C1 segment of cervical spinal cord (tissue), 14 donors: ENCODE results near the gene CCIN.

ENCODE experiments used
- DNase-seq, 14 donors: peaks; one replicate each; lab custom pipeline; 2025; lab: John Stamatoyannopoulos, UW

CCIN gene

GRCh38 chr9:36140086-36141084, 28.8 kb upstream of the CCIN start:
- no peak for DNase-seq

- DNase-seq, result peak in 4 of 14 donors; percentile 18 to 49 (median 35)
These were observed 27.9 kb upstream of the CCIN start for GRCh38 chr9:36141288-36141687.

- no peak for DNase-seq
These were observed 27.4 kb upstream of the CCIN start for GRCh38 chr9:36141761-36142160.

- peak in 8 of 14 donors; percentile 14 to 73 (median 33) for DNase-seq
These were observed 26.5 kb upstream of the CCIN start for GRCh38 chr9:36142510-36143244.

- no peak for DNase-seq
These were observed 25.9 kb upstream of the CCIN start for GRCh38 chr9:36143245-36143641.

- no peak for DNase-seq
These were observed 24.6 kb upstream of the CCIN start for GRCh38 chr9:36144309-36145232.

- no peak for DNase-seq
These were observed 23.2 kb upstream of the CCIN start for GRCh38 chr9:36145970-36146369.

DNA sequence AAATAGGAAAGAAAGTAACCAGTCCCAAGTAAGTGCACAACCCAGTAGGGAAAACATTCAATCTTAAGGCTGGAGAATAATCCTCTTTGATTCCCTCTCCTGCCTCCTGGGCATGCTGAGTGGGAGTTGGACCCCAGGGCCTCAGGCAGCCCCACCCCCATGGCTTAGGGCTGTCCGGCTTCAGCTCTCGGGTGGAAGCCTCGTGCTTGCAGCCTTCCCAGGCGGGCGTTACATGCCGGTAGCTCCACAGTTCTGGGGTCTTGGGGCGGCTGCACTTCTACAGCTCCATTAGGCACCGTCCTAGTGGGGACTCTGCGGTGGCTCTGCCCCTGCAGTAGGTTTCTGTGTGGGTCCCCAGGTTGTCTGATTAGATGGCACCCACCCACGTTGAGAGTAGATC, 22.5 kb upstream of the CCIN start:
- DNase-seq, result no peak

DNA sequence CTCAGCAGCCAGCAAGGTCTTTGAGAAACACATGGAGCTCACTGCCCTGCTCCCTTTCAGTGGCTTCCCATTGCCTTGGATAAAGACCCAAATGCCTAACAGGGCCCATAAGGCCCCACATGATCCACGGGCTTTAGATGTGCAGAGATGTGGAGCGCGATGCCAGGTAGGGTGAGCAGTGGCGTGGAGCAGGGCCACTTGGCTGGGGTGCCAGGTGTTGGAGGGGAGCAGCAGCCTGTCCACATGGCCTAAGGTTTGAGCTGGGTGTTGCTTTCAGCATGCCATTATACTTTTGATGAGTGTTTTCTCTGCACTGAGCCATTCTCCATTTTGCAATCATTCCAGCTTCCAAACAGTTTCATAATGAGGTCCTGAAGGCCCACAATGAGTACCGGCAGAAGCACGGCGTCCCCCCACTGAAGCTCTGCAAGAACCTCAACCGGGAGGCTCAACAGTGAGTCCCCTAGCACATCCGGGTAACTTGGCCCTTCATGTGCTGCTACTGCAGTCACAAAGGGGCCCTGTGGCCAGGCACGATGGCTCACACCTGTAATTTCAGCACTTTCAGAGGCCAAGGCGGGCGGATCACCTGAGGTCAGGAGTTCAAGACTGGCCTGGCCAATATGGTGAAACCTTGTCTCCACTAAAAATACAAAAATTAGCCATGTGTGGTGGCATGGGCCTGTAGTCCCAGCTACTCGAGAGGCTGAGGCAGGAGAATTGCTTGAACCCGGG, 21.6 kb upstream of the CCIN start:
- no peak for DNase-seq

- DNase-seq, result peak; percentile 46 to 99 (median 90)
These were observed 20.7 kb upstream of the CCIN start for GRCh38 chr9:36148311-36149051.

GRCh38 chr9:36149197-36149596, 20.0 kb upstream of the CCIN start:
- peak in 4 of 14 donors; percentile 32 to 71 (median 34) for DNase-seq

DNA sequence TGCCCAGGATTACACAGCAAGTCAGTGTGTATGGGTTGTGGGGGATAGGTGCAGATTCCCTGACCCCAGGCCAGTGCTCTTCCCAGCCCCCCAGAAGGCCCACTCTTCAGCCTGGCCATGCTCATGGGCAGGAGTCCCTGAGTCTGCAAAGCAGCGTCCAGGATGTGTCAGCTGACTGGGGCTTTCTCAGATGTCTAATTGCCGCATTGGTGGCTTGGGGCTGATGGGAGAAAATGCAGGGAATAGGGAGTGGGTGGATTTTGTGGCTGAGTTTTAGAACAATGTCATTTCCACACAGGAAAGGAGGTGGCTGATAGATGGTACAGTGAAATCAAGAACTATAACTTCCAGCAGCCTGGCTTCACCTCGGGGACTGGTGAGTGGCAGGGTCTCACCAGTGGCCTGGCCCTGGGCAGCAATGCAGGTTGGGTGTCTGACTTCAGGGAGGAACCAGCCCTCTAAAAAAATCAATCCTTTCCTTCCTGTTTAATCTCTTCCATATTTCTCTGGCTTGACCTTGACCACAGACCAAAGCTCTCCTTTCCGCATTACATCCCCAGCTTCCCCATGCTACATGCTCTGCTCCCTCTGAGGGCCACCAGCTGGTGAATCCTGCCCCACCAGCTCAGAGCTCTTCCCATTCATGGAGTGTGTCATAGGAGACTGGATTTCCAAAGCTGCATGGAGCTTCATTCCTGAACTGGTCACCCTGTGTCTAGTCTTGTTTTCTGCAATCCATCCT, 18.4 kb upstream of the CCIN start:
- DNase-seq, result no peak

- peak in 6 of 14 donors; percentile 17 to 55 (median 22) for DNase-seq
These were observed 17.6 kb upstream of the CCIN start for GRCh38 chr9:36151316-36152210.

DNA sequence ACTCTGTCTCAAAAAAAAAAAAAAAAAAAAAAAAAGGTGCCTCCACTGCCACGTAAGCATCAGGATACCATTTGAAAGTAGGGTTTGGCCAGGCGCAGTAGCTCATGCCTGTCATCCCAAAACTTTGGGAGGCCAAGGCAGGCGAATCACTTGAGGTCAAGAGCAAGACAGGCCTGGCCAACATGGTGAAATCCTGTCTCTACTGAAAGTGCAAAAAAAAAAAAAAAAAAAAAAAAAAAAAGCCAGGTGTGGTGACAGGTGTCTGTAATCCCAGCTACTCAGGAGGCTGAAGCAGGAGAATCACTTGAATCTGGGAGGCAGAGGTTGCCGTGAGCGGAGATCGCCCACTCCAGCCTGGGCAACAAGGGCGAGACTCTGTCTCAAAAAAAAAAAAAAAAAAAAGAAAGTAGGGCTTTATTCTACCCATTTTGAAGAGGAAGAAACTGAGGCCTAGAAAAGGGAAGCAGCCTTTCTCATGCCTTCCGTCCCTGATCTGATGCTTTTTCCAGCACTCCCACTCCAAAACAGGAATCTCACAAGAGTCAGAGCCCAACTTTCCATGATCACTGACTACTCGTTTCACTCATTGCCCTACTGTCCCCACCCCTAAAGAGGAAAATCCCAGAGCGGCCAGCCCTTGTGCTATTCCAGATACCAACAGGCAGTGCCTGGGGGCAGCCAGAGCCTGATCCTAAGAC, 16.3 kb upstream of the CCIN start:
- no peak for DNase-seq

- no peak for DNase-seq
These were observed 15.4 kb upstream of the CCIN start for GRCh38 chr9:36153746-36154145.

- peak in 9 of 14 donors; percentile 15 to 46 (median 34) for DNase-seq
These were observed 14.7 kb upstream of the CCIN start for GRCh38 chr9:36154331-36154952.

- no peak for DNase-seq
These were observed 13.1 kb upstream of the CCIN start for GRCh38 chr9:36156116-36156515.
